ENCODE measurements around the gene CCDC97. TPM values are rescaled to one million over a fixed set of nuclear protein-coding genes. Genes with fewer than 3 reads are reported as not detected.

Gene CCDC97
- total and polyA plus RNA-seq, 2 of the 8 experiments (the other 6 are each of a cell fraction or from before 2014, with no cell fraction given): 19.8 to 27.1 TPM

- Histone ChIP-seq H3K79me2 (ENCODE audit: control insufficient read depth in 1 of 2, insufficient read depth in 2 of 2, low read length in 2 of 2) (peaks cover 0 to 8% of the 10 kb centered on the region in 2 experiments; a peak in 2 of 4 replicates), H3K9me3 (ENCODE audit: insufficient read depth in 2 of 2, low read depth in 1 of 2, low read length in 1 of 2) (no peaks in the 10 kb centered on the region), H2AK5ac (ENCODE audit: low read depth, low read length) (no peak overlapping the region), H4K5ac (ENCODE audit: insufficient read length, low read depth, low read length) (no peak overlapping the region), H2BK120ac (replicated peaks; ENCODE audit: low read depth, low read length) (no peak overlapping the region), H2BK15ac (ENCODE audit: low read length) (no peak overlapping the region), H3K18ac (ENCODE audit: extremely low read depth, low read length) (peak overlapping the region; percentile 17; the same call in 1 of the 2 replicates), H3K14ac (ENCODE audit: insufficient read length) (no peak overlapping the region), H3K4me2 (ENCODE audit: insufficient read depth in 1 of 2, low read depth in 2 of 2, low read length in 2 of 2) (peak overlapping the region in 1 of 2 experiments; percentile 27; a peak in 1 of 4 replicates), H3K9ac (replicated peaks in 1 of 4; ENCODE audit: extremely low read depth in 1 of 4, low read depth in 3 of 4, low read length in 3 of 4) (no peak overlapping the region), H4K91ac (replicated peaks; ENCODE audit: insufficient read length, low read length) (no peak overlapping the region), H3K4me1 (replicated peaks in 1 of 4; ENCODE audit: control insufficient read depth in 3 of 4, insufficient read depth in 4 of 4, low read length in 3 of 4) (peaks cover 0 to 10% (median under 1%) of the 10 kb centered on the region in 4 experiments; a peak in 3 of 7 replicates), H3K36me3 (ENCODE audit: control insufficient read depth in 2 of 4, insufficient read depth in 4 of 4, low read length in 3 of 4) (peaks cover 33 to 46% (median 38%) of the 10 kb centered on the region in 4 experiments), H3K27ac (ENCODE audit: low read depth, low read length) (peak overlapping the region; percentile 51; the same call in 1 of the 2 replicates), H2AFZ (ENCODE audit: low read length) (no peak overlapping the region), H2BK20ac (ENCODE audit: low read length) (no peak overlapping the region), H4K8ac (ENCODE audit: extremely low read depth, insufficient read depth, low read length) (no peak overlapping the region), H3K79me1 (ENCODE audit: low read depth, low read length) (peaks cover 4% of the 10 kb centered on the region; the same call in 1 of the 2 replicates), H3K23me2 (ENCODE audit: low read depth, low read length) (peaks cover 7% of the 10 kb centered on the region), H2BK5ac (ENCODE audit: low read depth, low read length) (no peak overlapping the region), H3K4ac (replicated peaks; ENCODE audit: insufficient read length, low read depth, low read length) (no peak overlapping the region), H3K56ac (replicated peaks; ENCODE audit: insufficient read length, low read depth, low read length) (no peak overlapping the region), H2BK12ac (ENCODE audit: low read depth, low read length) (no peak overlapping the region), H4K20me1 (replicated peaks in 1 of 2; ENCODE audit: control insufficient read depth in 1 of 2, insufficient read depth in 2 of 2, low read length in 2 of 2) (peaks cover 0 to 15% of the 10 kb centered on the region in 2 experiments), H3K23ac (ENCODE audit: insufficient read length) (no peak overlapping the region), H3K4me3 (ENCODE audit: extremely low read depth in 1 of 4, insufficient read depth in 2 of 4, low read depth in 3 of 4, low read length in 4 of 4) (no peak overlapping the region), H3K27me3 (replicated peaks in 1 of 4; ENCODE audit: control insufficient read depth in 3 of 4, extremely low read depth in 1 of 4, insufficient read depth in 3 of 4, low read length in 3 of 4) (no peaks in the 10 kb centered on the region)
- ChIA-PET CTCF (ENCODE audit: partially characterized antibody) (interaction anchor here (0.6 to 7.3 kb wide), 22 partner anchors 11 to 555 kb away, joined by 3 to 63 read pairs (median 4); no protein-coding TSS in a partner anchor), POLR2A (ENCODE audit: partially characterized antibody) (interaction anchor here (0.9 to 22.6 kb wide), 13 partner anchors 14 to 558 kb away, joined by 3 to 579 read pairs (median 5); partner anchors contain the start of genes ACTMAP, CYP2S1, HNRNPUL1 and TGFB1)
- peak; percentile 43; the same call in 1 of the 2 replicates for TF ChIP-seq POLR2AphosphoS5 (IDR thresholded peaks at IDR 0.05; ENCODE audit: low read depth, low read length)
- no peak for TF ChIP-seq PHF8 (conservative IDR thresholded peaks at IDR 0.05; ENCODE audit: low read depth, low read length)
- WGBS, 2 experiments (ENCODE audit: extremely low coverage in 1 of 2, insufficient coverage in 1 of 2, insufficient read length in 1 of 2, insufficient replicate concordance in 2 of 2, low coverage in 1 of 2, low lambda C conversion rate in 2 of 2, missing lambda C conversion rate in 1 of 2): 84% methylated on average over 4 of the region's 4 CpGs; no CpG with 5 or more reads in 1 of the 2 experiments
- no peak for FAIRE-seq
- no peak for DNase-seq (ENCODE audit: low read depth in 1 of 2, low spot score in 2 of 2)
Observed at GRCh38 chr19:41307954-41308449, 2.0 kb upstream of the CCDC97 start.

All from H1 (cell line).